CD14-positive monocyte (primary cell): ENCODE results near the gene CPA2. TPM values are rescaled to one million over a fixed set of nuclear protein-coding genes. Genes with fewer than 3 reads are reported as not detected.

Experiments used
- DNase-seq, 3 donors: peaks; one replicate each; pipeline ENCODE4 v3.0.0-alpha.2; 2011 to 2022
- H2AFZ ChIP-seq: 2 replicates; pipeline ENCODE4 v1.6.0; 2012; ENCODE audit warnings: mild to moderate bottlenecking, low read depth, low read length, inconsistent platforms; ENCODE audit not compliant: insufficient read depth, poor library complexity, severe bottlenecking
- H3K27ac ChIP-seq, 2 donors: 1 replicate in 1 of 2; 2 replicates in 1 of 2; pipeline ENCODE4 v1.5.1; 2012 to 2013; ENCODE audit warnings: low read length in 2 of 2, control low read depth in 1 of 2, inconsistent platforms in 1 of 2, low read depth in 1 of 2, mild to moderate bottlenecking in 1 of 2
- H3K27me3 ChIP-seq, 2 donors: one replicate each; pipeline versions ENCODE4 v1.6.0 to v1.6.1; 2011 to 2013; ENCODE audit warnings: low read length in 2 of 2; ENCODE audit not compliant: control insufficient read depth in 2 of 2, insufficient read depth in 2 of 2
- H3K36me3 ChIP-seq, 2 donors: replicated peaks in 1 of 2; 1 replicate in 1 of 2; 2 replicates in 1 of 2; pipeline versions ENCODE4 v1.5.1 to v1.6.1; 2012 to 2013; ENCODE audit warnings: low read length in 2 of 2, control low read depth in 1 of 2, inconsistent platforms in 1 of 2, mild to moderate bottlenecking in 1 of 2; ENCODE audit not compliant: insufficient read depth in 2 of 2, control insufficient read depth in 1 of 2
- H3K4me1 ChIP-seq, 2 donors: 1 replicate in 1 of 2; 2 replicates in 1 of 2; pipeline versions ENCODE4 v1.5.1 to v1.6.1; 2012 to 2013; ENCODE audit warnings: low read length in 2 of 2, control low read depth in 1 of 2, inconsistent platforms in 1 of 2, mild to moderate bottlenecking in 1 of 2, moderate library complexity in 1 of 2; ENCODE audit not compliant: insufficient read depth in 2 of 2, control insufficient read depth in 1 of 2
- H3K4me2 ChIP-seq: replicated peaks from 2 replicates; pipeline ENCODE3; 2012; ENCODE audit warnings: low read length, moderate library complexity, mild to moderate bottlenecking; ENCODE audit not compliant: poor library complexity, severe bottlenecking; ENCODE audit errors: extremely low read depth
- H3K4me3 ChIP-seq, 3 experiments: fragments of 200-600 bp in 1 of 3; sonication (generic) in 1 of 3; replicated peaks in 1 of 3; 1 replicate in 2 of 3; 2 replicates in 1 of 3; pipeline ENCODE4 v1.5.1; 2011 to 2013; ENCODE audit warnings: low read length in 3 of 3, mild to moderate bottlenecking in 3 of 3, control low read depth in 2 of 3, low read depth in 2 of 3, inconsistent platforms in 1 of 3, moderate library complexity in 1 of 3
- H3K79me2 ChIP-seq: 2 replicates; pipeline ENCODE4 v1.6.0; 2012; ENCODE audit warnings: mild to moderate bottlenecking, control low read depth, inconsistent platforms, low read length, moderate library complexity; ENCODE audit not compliant: insufficient read depth
- H3K9ac ChIP-seq: 2 replicates; pipeline ENCODE4 v1.6.0; 2017; ENCODE audit warnings: low read length, mild to moderate bottlenecking; ENCODE audit not compliant: insufficient read depth, poor library complexity, severe bottlenecking
- H3K9me3 ChIP-seq, 2 donors: replicated peaks in 1 of 2; 1 replicate in 1 of 2; 2 replicates in 1 of 2; pipeline versions ENCODE4 v1.5.1 to v1.6.1; 2012 to 2013; ENCODE audit warnings: low read length in 2 of 2, control low read depth in 1 of 2; ENCODE audit not compliant: control insufficient read depth in 1 of 2, insufficient read depth in 1 of 2
- H4K20me1 ChIP-seq: 2 replicates; pipeline ENCODE4 v1.6.0; 2012; ENCODE audit warnings: mild to moderate bottlenecking, low read length, control low read depth, moderate library complexity; ENCODE audit not compliant: insufficient read depth
- H3K27ac Mint-ChIP-seq, 7 donors: one replicate each; pipeline ENCODE4 v1.8.0; 2020; ENCODE audit warnings: mild to moderate bottlenecking in 7 of 7, mixed read lengths in 7 of 7, moderate library complexity in 6 of 7, inconsistent platforms in 2 of 7
- H3K27me3 Mint-ChIP-seq, 3 donors: one replicate each; pipeline ENCODE4 v1.8.0; 2021 to 2022; ENCODE audit warnings: low read depth in 3 of 3, mild to moderate bottlenecking in 3 of 3, mixed read lengths in 3 of 3, moderate library complexity in 3 of 3, inconsistent platforms in 1 of 3
- H3K36me3 Mint-ChIP-seq, 2 donors: one replicate each; pipeline ENCODE4 v1.8.0; 2020; ENCODE audit warnings: mixed read lengths in 2 of 2, inconsistent platforms in 1 of 2, mild to moderate bottlenecking in 1 of 2
- H3K4me1 Mint-ChIP-seq: one replicate; pipeline ENCODE4 v1.8.0; 2020; ENCODE audit warnings: mild to moderate bottlenecking, mixed read lengths
- H3K4me3 Mint-ChIP-seq, 2 donors: one replicate each; pipeline ENCODE4 v1.8.0; 2020; ENCODE audit warnings: mild to moderate bottlenecking in 2 of 2, mixed read lengths in 2 of 2, moderate library complexity in 1 of 2
- H3K9me3 Mint-ChIP-seq, 7 donors: one replicate each; pipeline ENCODE4 v1.8.0; 2020 to 2022; ENCODE audit warnings: mixed read lengths in 7 of 7, mild to moderate bottlenecking in 6 of 7, moderate library complexity in 6 of 7, inconsistent platforms in 2 of 7
- WGBS: methylation state at CpG from one replicate; pipeline ENCODE4 v1.1.5; 2013; ENCODE audit warnings: missing lambda C conversion rate; ENCODE audit not compliant: insufficient coverage; 5-methylcytosine and 5-hydroxymethylcytosine counted together
- intact Hi-C, 2 donors: fragments of 100-400 bp; cut with micrococcal nuclease; formaldehyde crosslinking; loops; one replicate each; pipeline versions ENCODE4 v1.15.0 to v1.15.1; 2023
- polyA plus RNA-seq, 3 donors: library from polyadenylated mRNA; depleted of rRNA in 1 of 3; unstranded in 2 of 3; stranded (reverse) in 1 of 3; fragments of 300-500 nt in 2 of 3; fragments of >200 nt in 1 of 3; fragmentation: Illumina TruSeq in 2 of 3; gene quantifications; 1 replicate in 2 of 3; 2 replicates in 1 of 3; pipeline ENCODE4 v1.2.3, GENCODE V29; 2012 to 2021
- TF ChIP-seq, protein P1 (sequence below): fragments of 200-600 bp; IDR thresholded peaks from one replicate; pipeline ENCODE4 v1.8.0; 2022; ENCODE audit warnings: antibody characterized with exemption, mild to moderate bottlenecking

CPA2 gene
- polyA plus RNA-seq, 3 donors, result not detected

- H3K36me3 Mint-ChIP-seq, result no peaks in the 10 kb centered on the region
- no peak overlapping the region for H3K27ac Mint-ChIP-seq
- no peaks in the 10 kb centered on the region for H3K4me1 ChIP-seq
- H3K36me3 ChIP-seq, result no peaks in the 10 kb centered on the region
- H3K9me3 ChIP-seq, result peaks cover 0 to 4% of the 10 kb centered on the region in 2 donors
- no peak overlapping the region for H2AFZ ChIP-seq
- intact Hi-C loops, result no loop called here
- peaks cover 0 to 3% (median 3%) of the 10 kb centered on the region in 3 donors for H3K27me3 Mint-ChIP-seq
- no peak overlapping the region for H3K27ac ChIP-seq
- H3K4me3 ChIP-seq, result no peak overlapping the region
- no peak overlapping the region for H3K4me2 ChIP-seq
- H4K20me1 ChIP-seq, result no peaks in the 10 kb centered on the region
- no peak overlapping the region for H3K9ac ChIP-seq
- no peaks in the 10 kb centered on the region for H3K79me2 ChIP-seq
- no peaks in the 10 kb centered on the region for H3K27me3 ChIP-seq
- peaks cover 0 to 7% (median 2%) of the 10 kb centered on the region in 7 donors for H3K9me3 Mint-ChIP-seq
- WGBS, result 52% methylated on average over 6 of the region's 6 CpGs
- no peak for DNase-seq
- TF ChIP-seq, protein P1, sequence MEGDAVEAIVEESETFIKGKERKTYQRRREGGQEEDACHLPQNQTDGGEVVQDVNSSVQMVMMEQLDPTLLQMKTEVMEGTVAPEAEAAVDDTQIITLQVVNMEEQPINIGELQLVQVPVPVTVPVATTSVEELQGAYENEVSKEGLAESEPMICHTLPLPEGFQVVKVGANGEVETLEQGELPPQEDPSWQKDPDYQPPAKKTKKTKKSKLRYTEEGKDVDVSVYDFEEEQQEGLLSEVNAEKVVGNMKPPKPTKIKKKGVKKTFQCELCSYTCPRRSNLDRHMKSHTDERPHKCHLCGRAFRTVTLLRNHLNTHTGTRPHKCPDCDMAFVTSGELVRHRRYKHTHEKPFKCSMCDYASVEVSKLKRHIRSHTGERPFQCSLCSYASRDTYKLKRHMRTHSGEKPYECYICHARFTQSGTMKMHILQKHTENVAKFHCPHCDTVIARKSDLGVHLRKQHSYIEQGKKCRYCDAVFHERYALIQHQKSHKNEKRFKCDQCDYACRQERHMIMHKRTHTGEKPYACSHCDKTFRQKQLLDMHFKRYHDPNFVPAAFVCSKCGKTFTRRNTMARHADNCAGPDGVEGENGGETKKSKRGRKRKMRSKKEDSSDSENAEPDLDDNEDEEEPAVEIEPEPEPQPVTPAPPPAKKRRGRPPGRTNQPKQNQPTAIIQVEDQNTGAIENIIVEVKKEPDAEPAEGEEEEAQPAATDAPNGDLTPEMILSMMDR, result no peak
- H3K4me1 Mint-ChIP-seq, result no peaks in the 10 kb centered on the region
- H3K4me3 Mint-ChIP-seq, result no peak overlapping the region
Observed at GRCh38 chr7:130337410-130337971, 70.8 kb downstream of the CPA2 start.

- DNase-seq, result no peak
- H2AFZ ChIP-seq, result no peak overlapping the region
- H3K4me2 ChIP-seq, result no peak overlapping the region
- 100% methylated on average over 1 of the region's 3 CpGs for WGBS
- TF ChIP-seq, protein P1, result no peak
- Mint-ChIP-seq H3K9me3 (peaks cover 0 to 7% (median 2%) of the 10 kb centered on the region in 7 donors), H3K4me3 (no peak overlapping the region), H3K27ac (no peak overlapping the region), H3K36me3 (no peaks in the 10 kb centered on the region), H3K4me1 (no peaks in the 10 kb centered on the region), H3K27me3 (peaks cover 0 to 3% (median 3%) of the 10 kb centered on the region in 3 donors)
- no peak overlapping the region for H3K4me3 ChIP-seq
- no peaks in the 10 kb centered on the region for H4K20me1 ChIP-seq
- H3K79me2 ChIP-seq, result no peaks in the 10 kb centered on the region
- H3K9ac ChIP-seq, result no peak overlapping the region
- H3K27ac ChIP-seq, result no peak overlapping the region
- no peaks in the 10 kb centered on the region for H3K27me3 ChIP-seq
- H3K36me3 ChIP-seq, result no peaks in the 10 kb centered on the region
- H3K4me1 ChIP-seq, result no peaks in the 10 kb centered on the region
- H3K9me3 ChIP-seq, result peaks cover 0 to 4% of the 10 kb centered on the region in 2 donors
- intact Hi-C loops, result no loop called here
Observed at GRCh38 chr7:130338233-130338632, 71.6 kb downstream of the CPA2 start.

Other genes with a start within 250 kb of the CPA2 start
- gene ZC3HC1, start 215.5 kb upstream of the CPA2 start, polyA plus RNA-seq, result 1 to 10 TPM; 5.8 to 8.4 (median 6.4) TPM
- gene KLHDC10, start 196.3 kb upstream of the CPA2 start, polyA plus RNA-seq, result 10 to 100 TPM in 1 of 3 donors, 1 to 10 TPM in 2; 1.1 to 13.9 (median 2.9) TPM
- 10 to 100 TPM in 1 of 3 donors, 1 to 10 TPM in 2; 7.7 to 16.7 (median 9.6) TPM for gene TMEM209, start 61.5 kb upstream of the CPA2 start, polyA plus RNA-seq
- not detected for gene SSMEM1, start 59.0 kb upstream of the CPA2 start, polyA plus RNA-seq
- gene CPA4, start 26.3 kb downstream of the CPA2 start, polyA plus RNA-seq, result not detected
- gene CPA5, start 78.0 kb downstream of the CPA2 start, polyA plus RNA-seq, result not detected
- not detected for gene CPA1, start 113.6 kb downstream of the CPA2 start, polyA plus RNA-seq
- 1 to 10 TPM; 2.9 to 8.5 (median 7.2) TPM for gene CEP41, start 174.2 kb downstream of the CPA2 start, polyA plus RNA-seq
- gene MEST, start 225.2 kb downstream of the CPA2 start, polyA plus RNA-seq, result 1 to 10 TPM; 1.1 to 3.1 (median 1.8) TPM